HCT116 (cell line): Measurements from ENCODE around the gene SLC66A2. TPM values are rescaled to one million over a fixed set of nuclear protein-coding genes. Genes with fewer than 3 reads are reported as not detected.

Source experiments
- ATAC-seq: fragments of 200-7000 bp; cut with Tn5 transposase; 2 replicates; pipeline ENCODE4 v1.9.1; 2020; ENCODE audit warnings: mild to moderate bottlenecking, moderate library complexity
- BruUV-seq: library from RNA; stranded (reverse); fragments of 400-500 nt; replicated peaks from 2 replicates; lab custom pipeline; 2021; lab: Mats Ljungman, UMichigan
- CTCF ChIA-PET: fragments of 300-600 bp; sonication (Branson Sonifier 250); formaldehyde crosslinking; loops from one replicate; lab custom pipeline; 2021; ENCODE audit warnings: antibody characterized with exemption; lab: Charles Lee
- POLR2A ChIA-PET: fragments of 300-600, 350-600 bp; sonication (Branson Sonifier 250); formaldehyde crosslinking; loops from one replicate; lab custom pipeline; 2021; ENCODE audit warnings: antibody characterized with exemption; lab: Charles Lee
- RAD21 ChIA-PET, 2 experiments: fragments of 300-600 bp; sonication (Branson Sonifier 250); formaldehyde crosslinking; loops; one replicate each; lab custom pipeline; 2023; ENCODE audit warnings: low total read pairs in 2 of 2; ENCODE audit not compliant: uncharacterized antibody in 2 of 2, unreplicated experiment in 2 of 2, low non-redundant PET in 1 of 2; lab: Charles Lee
- DNase-seq: peaks from one replicate; pipeline ENCODE4 v3.0.0-alpha.2; 2010; ENCODE audit warnings: low read depth, low spot score
- H2AFZ ChIP-seq: fragments of 200-600 bp; shearing (Covaris generic), sonication (generic); 2 replicates; pipeline ENCODE4 v1.6.1; 2017; ENCODE audit warnings: low read depth, mixed run types, mixed read lengths, antibody characterized with exemption, low read length; ENCODE audit not compliant: poor library complexity, severe bottlenecking
- H3K27ac ChIP-seq: 2 replicates; pipeline ENCODE4 v1.5.1; 2012; ENCODE audit warnings: low read depth, low read length
- H3K27me3 ChIP-seq: fragments of 200-600 bp; sonication (generic); 2 replicates; pipeline ENCODE4 v1.6.1; 2016; ENCODE audit warnings: mixed run types, low read length, mixed read lengths; ENCODE audit not compliant: insufficient read depth
- H3K36me3 ChIP-seq, 2 experiments: fragments of 200-500 bp in 1 of 2; fragments of 200-600 bp in 1 of 2; sonication (Bioruptor generic) in 1 of 2; sonication (generic) in 1 of 2; 2 replicates each; pipeline versions ENCODE4 v1.5.1 to v1.6.1; 2014 to 2016; ENCODE audit warnings: low read length in 2 of 2, inconsistent platforms in 1 of 2, mixed read lengths in 1 of 2, mixed run types in 1 of 2; ENCODE audit not compliant: insufficient read depth in 2 of 2, control insufficient read depth in 1 of 2
- H3K4me1 ChIP-seq, 2 experiments: fragments of 200-600 bp in 1 of 2; sonication (generic) in 1 of 2; 2 replicates each; pipeline versions ENCODE4 v1.5.1 to v1.6.1; 2012 to 2017; ENCODE audit warnings: low read length in 2 of 2, inconsistent platforms in 1 of 2, mild to moderate bottlenecking in 1 of 2, mixed read lengths in 1 of 2, mixed run types in 1 of 2, moderate library complexity in 1 of 2; ENCODE audit not compliant: insufficient read depth in 2 of 2, control insufficient read depth in 1 of 2
- H3K4me2 ChIP-seq: fragments of 200-600 bp; sonication (generic); 2 replicates; pipeline ENCODE4 v1.6.1; 2017; ENCODE audit warnings: mixed run types, low read length, mixed read lengths
- H3K4me3 ChIP-seq, 2 experiments: fragments of 200-600 bp in 1 of 2; sonication (generic) in 1 of 2; replicated peaks in 1 of 2; 2 replicates each; pipeline ENCODE4 v1.5.1; 2011 to 2016; ENCODE audit warnings: low read length in 2 of 2, control low read depth in 1 of 2, low read depth in 1 of 2, mild to moderate bottlenecking in 1 of 2, mixed read lengths in 1 of 2, mixed run types in 1 of 2
- H3K79me2 ChIP-seq: fragments of 200-600 bp; sonication (generic); 2 replicates; pipeline ENCODE4 v1.6.1; 2017; ENCODE audit warnings: mild to moderate bottlenecking, mixed run types, low read length, moderate library complexity, mixed read lengths; ENCODE audit not compliant: insufficient read depth
- H3K9ac ChIP-seq: fragments of 200-600 bp; sonication (generic); 2 replicates; pipeline ENCODE4 v1.6.1; 2016; ENCODE audit warnings: low read length, mixed read lengths
- H3K9me2 ChIP-seq: fragments of 200-600 bp; sonication (generic), shearing (Covaris generic); 2 replicates; pipeline ENCODE4 v1.6.1; 2017; ENCODE audit warnings: mixed run types, mild to moderate bottlenecking, moderate library complexity; ENCODE audit not compliant: insufficient read depth
- H3K9me3 ChIP-seq, 2 experiments: fragments of 200-500 bp in 1 of 2; fragments of 200-600 bp in 1 of 2; sonication (Bioruptor generic) in 1 of 2; sonication (generic) in 1 of 2; 2 replicates each; pipeline ENCODE4 v1.6.1; 2014 to 2017; ENCODE audit warnings: low read length in 2 of 2, mixed read lengths in 2 of 2, inconsistent platforms in 1 of 2, low read depth in 1 of 2, mild to moderate bottlenecking in 1 of 2, mixed run types in 1 of 2, moderate library complexity in 1 of 2; ENCODE audit not compliant: control insufficient read depth in 1 of 2, insufficient read depth in 1 of 2
- H4K20me1 ChIP-seq: fragments of 200-600 bp; sonication (generic), shearing (Covaris generic); 2 replicates; pipeline ENCODE4 v1.6.1; 2017; ENCODE audit warnings: mixed run types, mild to moderate bottlenecking, moderate library complexity; ENCODE audit not compliant: insufficient read depth
- ELF1 ChIP-seq: IDR thresholded peaks from 2 replicates; pipeline ENCODE4 v1.6.1; 2012; ENCODE audit warnings: low read depth, borderline replicate concordance
- FOSL1 ChIP-seq: IDR thresholded peaks from 2 replicates; pipeline ENCODE4 v1.6.1; 2012; ENCODE audit warnings: low read depth
- REST ChIP-seq: IDR thresholded peaks from 2 replicates; pipeline ENCODE4 v1.6.1; 2012; ENCODE audit warnings: low read depth
- SRF ChIP-seq: IDR thresholded peaks from 2 replicates; pipeline ENCODE4 v1.6.1; 2012; ENCODE audit warnings: low read depth
- YY1 ChIP-seq: IDR thresholded peaks from 2 replicates; pipeline ENCODE4 v1.6.1; 2011; ENCODE audit warnings: low read length, low read depth, moderate library complexity, mild to moderate bottlenecking; ENCODE audit not compliant: insufficient replicate concordance; ENCODE audit errors: extremely low read depth
- intact Hi-C: fragments of 100-400 bp; cut with micrococcal nuclease; formaldehyde crosslinking; loops from 2 replicates; pipeline ENCODE4 v1.10.0; 2022
- total RNA-seq: library from RNA; stranded (reverse); gene quantifications from one replicate; pipeline ENCODE4 v1.2.1, GENCODE V29; 2021; ENCODE audit not compliant: unreplicated experiment
- TF ChIP-seq, protein P1 (sequence below): IDR thresholded peaks from 2 replicates; pipeline ENCODE4 v1.6.1; 2011; ENCODE audit warnings: mild to moderate bottlenecking, low read length, moderate library complexity; ENCODE audit not compliant: insufficient replicate concordance; ENCODE audit errors: extremely low read depth
- TF ChIP-seq, protein P2 (sequence below): IDR thresholded peaks from 2 replicates; pipeline ENCODE4 v1.6.1; 2012

The SLC66A2 gene
- total RNA-seq, 1 experiment from 2014 or later: 44.9 TPM

DNA sequence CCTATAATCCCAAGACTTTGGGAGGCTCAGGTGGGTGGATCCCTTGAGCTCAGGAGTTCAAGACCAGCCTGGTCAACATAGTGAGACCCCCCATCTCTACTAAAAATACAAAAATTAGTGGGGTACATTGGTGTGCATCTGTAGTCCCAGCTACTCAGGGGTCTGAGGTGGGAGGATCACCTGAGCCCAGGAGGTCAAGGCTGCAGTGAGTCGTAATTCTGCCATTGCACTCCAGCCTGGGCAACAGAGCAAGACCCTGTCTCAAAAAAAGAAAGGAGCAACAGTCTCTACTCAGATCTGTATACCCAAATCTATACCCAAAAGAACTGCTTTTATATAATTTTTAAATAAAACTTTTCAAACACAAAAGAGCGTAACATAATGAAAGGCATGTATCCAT is 7.5 kb upstream of the SLC66A2 start:
- DNase-seq (no peak), ATAC-seq (no peak)
- intact Hi-C loops: no loop called here
- no peak overlapping the region for H2AFZ ChIP-seq
- no peak overlapping the region for H3K27ac ChIP-seq
- H3K4me3 ChIP-seq: no peak overlapping the region
- no peaks in the 10 kb centered on the region for H3K27me3 ChIP-seq
- H3K9me2 ChIP-seq: no peaks in the 10 kb centered on the region
- no peak overlapping the region for H3K9ac ChIP-seq
- H4K20me1 ChIP-seq: no peaks in the 10 kb centered on the region
- H3K4me2 ChIP-seq: no peak overlapping the region
- no TSS peak for BruUV-seq
- H3K36me3 ChIP-seq: no peaks in the 10 kb centered on the region
- ChIA-PET CTCF (no interaction called here), POLR2A (no interaction called here), RAD21 (no interaction called here)
- H3K4me1 ChIP-seq: peaks cover 31 to 44% of the 10 kb centered on the region in 2 experiments
- no peaks in the 10 kb centered on the region for H3K79me2 ChIP-seq
- H3K9me3 ChIP-seq: no peaks in the 10 kb centered on the region
- TF ChIP-seq FOSL1 (no peak), YY1 (no peak), REST (no peak), SRF (no peak), ELF1 (no peak)
- TF ChIP-seq, protein P1, sequence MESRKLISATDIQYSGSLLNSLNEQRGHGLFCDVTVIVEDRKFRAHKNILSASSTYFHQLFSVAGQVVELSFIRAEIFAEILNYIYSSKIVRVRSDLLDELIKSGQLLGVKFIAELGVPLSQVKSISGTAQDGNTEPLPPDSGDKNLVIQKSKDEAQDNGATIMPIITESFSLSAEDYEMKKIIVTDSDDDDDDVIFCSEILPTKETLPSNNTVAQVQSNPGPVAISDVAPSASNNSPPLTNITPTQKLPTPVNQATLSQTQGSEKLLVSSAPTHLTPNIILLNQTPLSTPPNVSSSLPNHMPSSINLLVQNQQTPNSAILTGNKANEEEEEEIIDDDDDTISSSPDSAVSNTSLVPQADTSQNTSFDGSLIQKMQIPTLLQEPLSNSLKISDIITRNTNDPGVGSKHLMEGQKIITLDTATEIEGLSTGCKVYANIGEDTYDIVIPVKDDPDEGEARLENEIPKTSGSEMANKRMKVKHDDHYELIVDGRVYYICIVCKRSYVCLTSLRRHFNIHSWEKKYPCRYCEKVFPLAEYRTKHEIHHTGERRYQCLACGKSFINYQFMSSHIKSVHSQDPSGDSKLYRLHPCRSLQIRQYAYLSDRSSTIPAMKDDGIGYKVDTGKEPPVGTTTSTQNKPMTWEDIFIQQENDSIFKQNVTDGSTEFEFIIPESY: no peak
- TF ChIP-seq, protein P2, sequence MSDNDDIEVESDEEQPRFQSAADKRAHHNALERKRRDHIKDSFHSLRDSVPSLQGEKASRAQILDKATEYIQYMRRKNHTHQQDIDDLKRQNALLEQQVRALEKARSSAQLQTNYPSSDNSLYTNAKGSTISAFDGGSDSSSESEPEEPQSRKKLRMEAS: no peak
